Mesenteric fat pad (tissue), 1 donor: ENCODE data around the gene NBEA. TPM values are rescaled to one million over a fixed set of nuclear protein-coding genes. Genes with fewer than 3 reads are reported as not detected.

Experiments
- DNase-seq: peaks from one replicate; pipeline ENCODE4 v3.0.0-alpha.2; 2020; ENCODE audit warnings: low spot score
- total RNA-seq: library from RNA; stranded (reverse); fragmentation: NEBNext Ultra II Directional; extraction: Animal tissue kit (Norgen Biotek cat#: 25700); gene quantifications from one replicate; pipeline ENCODE4 v1.2.1, GENCODE V29; 2021
- donor health status: DM: yes; HTN: yes; CAD: no.

Gene NBEA
- total RNA-seq, 1 donor from 2014 or later: 3.7 TPM

- DNase-seq: no peak
Measured at GRCh38 chr13:35565273-35565672, 623.2 kb downstream of the NBEA start.

GRCh38 chr13:35566340-35566739, 624.3 kb downstream of the NBEA start:
- DNase-seq: no peak

- DNase-seq: no peak
Measured at GRCh38 chr13:35567406-35567980, 625.4 kb downstream of the NBEA start.

- DNase-seq: no peak
Measured at GRCh38 chr13:35573639-35574038, 631.6 kb downstream of the NBEA start.

DNA sequence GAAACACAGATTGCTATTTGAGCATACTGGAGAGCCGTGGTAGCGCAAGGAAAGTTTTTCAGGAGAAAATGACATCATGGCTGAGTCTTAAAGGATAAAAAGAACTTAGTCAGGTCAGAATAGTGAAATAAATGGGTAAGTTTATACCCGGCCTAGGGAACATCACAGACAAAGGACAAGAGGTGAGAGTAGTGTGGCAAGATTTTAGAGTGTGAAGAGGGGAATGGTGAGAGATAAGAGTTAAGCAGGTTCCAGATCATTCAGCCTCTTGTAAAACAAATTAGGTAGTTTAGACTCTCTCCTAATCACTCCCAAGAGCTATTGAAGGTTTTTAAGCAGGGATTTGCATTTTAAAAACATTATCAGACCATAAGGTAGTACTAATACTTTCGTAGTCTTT, 650.4 kb downstream of the NBEA start:
- no peak for DNase-seq

DNA sequence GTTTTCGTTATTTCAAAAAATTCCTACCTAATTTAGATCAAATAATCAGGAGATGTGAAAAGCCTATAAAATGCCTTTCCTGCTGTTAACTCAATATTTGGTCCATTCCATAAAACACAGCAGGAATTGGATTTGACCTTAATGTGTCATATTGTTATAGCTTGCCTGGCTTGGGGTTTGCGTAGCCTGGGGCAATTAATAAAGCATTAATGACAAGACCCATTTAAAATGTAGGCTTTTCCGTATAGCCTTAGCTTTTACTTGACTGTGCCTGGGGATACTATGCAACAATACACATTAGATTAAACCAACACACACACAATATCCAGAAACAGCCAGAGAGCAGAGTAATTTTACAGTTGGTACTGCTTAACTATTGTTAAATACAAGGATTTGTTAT, 651.6 kb downstream of the NBEA start:
- no peak for DNase-seq

DNA sequence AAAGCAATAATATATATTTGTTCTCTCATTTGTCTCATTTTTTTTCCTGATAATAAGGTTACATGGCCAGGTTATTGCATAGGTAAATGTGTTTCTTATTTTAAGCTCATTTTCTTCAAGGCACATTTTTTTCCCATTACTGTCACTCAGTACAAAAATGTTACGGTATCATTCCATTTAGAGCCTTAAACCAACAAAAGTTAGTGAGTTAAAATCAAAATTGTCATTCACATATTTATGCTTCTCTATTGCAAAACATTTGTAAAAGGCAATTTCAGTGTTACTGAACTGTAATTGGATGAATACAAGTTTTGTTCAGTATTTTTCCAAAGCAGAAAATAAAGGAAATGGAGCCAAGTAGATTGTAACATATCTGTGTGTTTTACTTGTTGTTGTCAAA, 652.0 kb downstream of the NBEA start:
- DNase-seq: no peak

DNA sequence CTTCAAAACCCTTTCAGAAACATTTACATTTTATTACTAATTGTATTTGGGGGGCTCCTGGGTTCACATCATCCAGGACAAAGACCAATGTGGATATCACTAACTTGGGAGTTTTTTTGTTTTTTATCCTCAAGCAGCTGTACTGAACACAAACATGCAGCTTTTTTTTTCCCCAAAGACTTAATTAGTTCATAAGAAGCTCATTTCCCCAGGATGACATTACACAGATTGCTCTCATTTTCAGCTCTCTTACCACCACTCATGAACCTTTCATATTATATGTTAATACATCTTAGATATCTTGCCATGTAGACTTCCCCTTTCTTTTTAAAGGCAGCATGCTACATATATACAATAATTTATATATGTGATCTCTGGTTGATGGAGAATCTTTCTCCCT, 653.1 kb downstream of the NBEA start:
- DNase-seq: no peak

DNA sequence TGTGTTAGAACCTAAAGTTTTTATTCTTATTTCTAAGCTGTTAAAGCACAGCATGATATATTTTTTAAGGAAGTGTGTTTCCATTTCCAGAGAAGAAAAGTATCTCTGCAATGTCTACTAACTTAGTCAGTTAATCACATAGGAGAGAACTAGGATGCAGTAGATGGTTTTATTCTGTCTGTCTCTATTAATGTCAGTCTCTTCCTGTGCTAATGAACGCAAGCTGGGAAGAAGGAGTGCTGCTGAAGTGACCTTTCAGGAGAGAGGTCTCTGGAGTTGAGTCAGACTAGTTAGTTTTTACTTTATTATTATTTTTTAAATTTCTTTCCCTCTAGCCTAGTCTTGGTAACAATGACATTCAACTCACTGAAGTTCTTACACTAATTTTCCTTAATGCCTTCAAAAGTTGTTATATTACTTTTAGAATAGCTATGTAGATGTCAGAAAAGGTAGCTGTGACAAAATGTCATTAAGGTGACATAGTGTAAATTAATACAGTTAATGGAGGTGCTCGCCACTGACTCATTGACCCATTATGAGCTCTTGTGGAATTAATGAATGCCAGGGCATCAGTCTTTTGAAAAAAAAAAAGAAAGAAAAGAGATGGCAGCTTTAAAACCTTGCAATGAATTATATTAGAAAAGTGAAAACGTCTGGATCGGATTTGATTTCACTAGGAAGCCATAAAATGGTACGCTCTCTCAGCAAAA, 654.4 kb downstream of the NBEA start:
- DNase-seq: no peak

DNA sequence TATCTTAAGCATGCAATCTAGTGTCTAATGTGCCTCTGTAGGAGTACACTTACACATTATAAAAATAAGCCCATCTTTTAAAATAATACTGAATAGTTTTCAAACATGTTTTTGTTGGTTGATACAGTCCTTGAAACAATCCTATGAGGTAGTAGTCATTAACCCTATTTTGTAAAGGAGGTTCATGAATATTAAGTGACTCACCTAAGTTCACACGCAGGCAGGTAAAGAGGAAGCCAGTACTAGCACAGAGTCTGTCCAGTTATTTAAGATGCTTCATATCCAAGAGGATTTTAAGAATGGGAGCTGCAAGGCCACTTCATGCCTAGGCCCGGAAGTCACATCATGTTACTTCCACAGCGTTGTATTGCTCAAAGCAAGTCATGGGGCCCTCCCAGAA, 655.4 kb downstream of the NBEA start:
- no peak for DNase-seq

DNA sequence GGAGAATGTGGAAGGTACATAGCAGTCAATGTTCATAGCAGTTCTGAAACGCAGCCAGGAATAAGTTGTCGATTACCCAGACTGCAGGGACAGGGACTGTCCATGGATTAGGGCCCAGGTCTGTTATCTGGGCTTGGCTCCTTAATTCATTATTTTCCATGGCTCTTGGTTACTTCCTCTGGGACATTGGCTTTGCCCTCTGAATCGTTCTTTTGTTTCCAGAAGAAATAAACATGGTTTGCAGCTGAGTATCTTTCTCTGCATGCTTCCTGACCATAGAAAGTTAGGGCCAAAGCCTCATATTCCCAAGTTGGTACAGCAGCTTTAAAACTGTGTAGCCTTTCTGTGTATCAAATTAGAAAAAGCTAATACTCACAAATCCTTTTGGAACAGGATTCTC, 656.2 kb downstream of the NBEA start:
- no peak for DNase-seq

- no peak for DNase-seq
Measured at GRCh38 chr13:35598790-35599369, 656.8 kb downstream of the NBEA start.

DNA sequence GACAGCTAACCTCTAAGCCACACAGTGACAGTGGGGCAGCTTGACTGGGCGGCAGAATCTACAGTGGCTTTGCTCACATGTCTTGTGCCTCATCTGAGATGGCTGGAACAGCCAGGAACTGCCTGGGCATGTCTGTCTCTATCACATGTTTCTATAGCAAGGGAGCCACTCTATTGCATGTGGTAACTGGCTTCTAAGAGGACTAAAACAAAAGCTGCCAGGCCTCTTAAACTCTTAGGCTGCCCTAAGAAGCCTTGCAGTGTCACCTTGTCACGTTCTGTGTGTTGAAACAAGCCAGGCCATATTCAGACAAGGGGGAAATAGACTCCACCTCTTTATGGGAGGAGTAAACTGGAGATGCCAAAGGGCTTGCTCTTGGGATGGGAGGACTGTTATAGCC, 657.3 kb downstream of the NBEA start:
- DNase-seq: no peak

GRCh38 chr13:35600137-35600536, 658.1 kb downstream of the NBEA start:
- DNase-seq: no peak

DNA sequence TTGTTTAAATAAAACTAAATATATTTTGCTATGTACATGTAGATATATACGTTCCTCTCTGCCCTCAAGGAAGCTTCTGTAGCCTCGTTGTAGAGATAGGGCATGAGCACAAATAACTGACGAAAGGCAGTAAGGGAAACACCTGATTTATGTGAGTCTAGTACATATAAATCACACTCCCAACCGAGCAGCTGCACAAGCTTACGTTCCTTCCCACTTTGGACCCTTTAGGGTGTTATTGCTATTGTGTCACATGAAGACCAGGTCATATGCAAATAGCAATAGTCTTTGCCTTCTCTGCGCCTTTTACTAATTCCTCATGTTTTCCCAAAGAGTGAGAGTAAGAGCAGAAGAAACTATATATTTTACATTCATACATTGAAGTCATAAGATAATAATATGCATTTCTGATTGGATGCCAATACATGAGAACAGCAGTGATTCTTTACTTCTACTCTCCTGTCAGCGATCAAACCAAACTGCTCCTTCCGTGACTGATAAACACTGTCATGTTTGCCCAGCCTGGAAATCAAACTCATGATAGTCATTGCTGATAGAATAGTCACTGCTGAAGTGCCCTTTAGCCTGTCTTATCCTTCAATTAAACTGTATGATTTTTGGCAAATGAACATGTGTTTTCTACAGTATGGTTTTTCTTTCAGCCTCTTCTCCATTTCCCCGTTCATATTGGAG, 661.7 kb downstream of the NBEA start:
- DNase-seq: no peak

GRCh38 chr13:35614666-35615065, 672.6 kb downstream of the NBEA start:
- DNase-seq: no peak

DNA sequence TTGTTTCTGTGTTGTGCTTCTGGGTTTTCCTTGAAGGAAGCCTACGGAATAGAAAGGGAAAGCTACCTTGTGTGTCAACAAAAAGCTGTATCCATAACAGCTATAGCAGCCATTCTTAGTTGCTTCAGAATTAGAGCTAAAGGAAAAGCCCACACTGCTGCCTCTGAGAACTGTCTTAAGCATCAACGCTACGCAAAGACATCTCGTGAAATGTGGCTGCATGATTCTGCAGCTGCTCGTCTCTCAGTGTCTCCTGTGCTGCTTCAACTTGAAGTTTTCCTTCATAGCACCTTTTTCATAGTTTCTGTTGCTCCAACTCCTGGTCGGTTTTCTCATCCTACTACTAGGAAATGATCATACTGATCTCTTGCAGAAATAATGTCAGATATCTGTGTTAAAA, 675.4 kb downstream of the NBEA start:
- DNase-seq: no peak

- no peak for DNase-seq
Measured at GRCh38 chr13:35618565-35619083, 676.6 kb downstream of the NBEA start.

GRCh38 chr13:35621989-35622388, 679.9 kb downstream of the NBEA start:
- DNase-seq: no peak

DNA sequence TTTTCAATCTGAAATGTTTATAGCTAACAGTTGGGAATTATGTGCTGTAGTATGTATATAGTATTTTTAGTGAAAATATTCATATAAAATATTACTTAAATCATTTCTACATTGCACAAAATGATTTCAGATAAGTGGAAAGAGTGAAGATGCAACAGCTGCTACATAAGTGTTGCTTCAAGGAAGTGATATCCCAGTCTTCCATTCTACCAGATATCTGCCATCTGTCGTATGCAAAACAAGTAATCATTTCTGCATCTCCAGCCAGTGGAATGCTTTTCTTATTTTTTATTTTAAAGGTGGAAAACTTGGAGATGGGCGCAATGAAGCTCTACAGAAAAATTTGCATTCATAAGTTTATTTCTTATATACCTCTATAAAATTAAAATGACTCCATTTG, 687.0 kb downstream of the NBEA start:
- no peak for DNase-seq

DNA sequence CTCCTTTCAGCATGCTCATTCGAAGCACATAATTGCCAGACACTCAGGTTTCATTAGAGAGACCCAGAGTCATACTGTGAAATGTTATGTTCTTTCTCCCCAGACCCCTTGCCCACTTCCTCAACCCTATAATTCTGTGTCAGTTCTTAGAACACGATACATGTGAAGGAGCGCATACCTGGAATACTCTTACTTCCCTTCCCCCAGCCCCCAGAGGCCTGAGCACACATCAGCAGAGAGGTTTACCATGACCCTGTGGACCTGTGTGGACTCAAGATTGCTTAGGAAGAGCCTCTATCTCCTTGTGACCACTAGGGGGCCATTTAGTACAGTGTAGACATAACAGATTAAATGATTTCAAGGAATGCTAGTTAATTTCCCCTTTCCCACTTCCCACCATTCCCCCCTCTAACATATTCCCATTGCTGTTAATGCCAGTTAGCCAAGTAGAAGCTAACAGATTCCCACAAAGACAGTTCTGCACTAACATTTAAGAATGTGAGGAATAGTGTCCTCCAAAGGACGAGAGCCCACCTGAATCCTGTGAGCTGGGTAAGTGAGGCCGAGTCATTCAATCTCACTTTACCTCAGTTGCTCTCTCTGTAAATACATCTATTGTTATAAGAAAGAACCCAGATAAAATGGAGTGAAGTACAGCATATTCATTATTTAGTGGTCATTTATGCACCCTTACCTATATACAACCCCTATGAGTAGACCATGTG, 688.6 kb downstream of the NBEA start:
- DNase-seq: no peak

DNA sequence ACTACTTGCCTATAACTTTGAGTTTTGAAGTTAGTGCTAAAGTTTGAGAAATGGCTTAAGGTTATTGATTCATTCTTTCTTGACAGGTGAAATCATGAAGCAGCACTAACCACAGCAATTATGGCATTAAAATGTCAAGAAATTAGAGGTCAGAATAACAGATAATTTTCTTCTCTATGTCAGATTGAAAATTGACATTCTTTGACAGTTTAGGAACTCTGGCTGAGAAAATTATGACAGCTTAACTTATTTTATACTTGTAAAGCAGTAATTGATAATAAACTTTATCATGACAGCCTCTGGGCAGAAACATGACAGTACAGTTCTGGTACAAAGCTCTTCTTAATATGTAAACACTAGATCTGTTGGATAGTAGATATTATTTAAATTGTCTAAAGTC, 689.6 kb downstream of the NBEA start:
- DNase-seq: no peak
